Activated naive CD4-positive, alpha-beta T cell (primary cell): Measurements from ENCODE around the gene MRPL4.

ENCODE experiments used
- DNase-seq, 4 experiments: peaks; one replicate each; lab custom pipeline; 2025; lab: John Stamatoyannopoulos, UW

MRPL4 gene

GRCh38 chr19:10288662-10289166 is 36.7 kb downstream of the MRPL4 start:
- DNase-seq, result no peak

- peak in 3 of 4 experiments; percentile 30 to 51 (median 32) for DNase-seq
Measured at GRCh38 chr19:10289167-10289835, 37.3 kb downstream of the MRPL4 start.

GRCh38 chr19:10289836-10290356 is 37.9 kb downstream of the MRPL4 start, which contains the start of gene ICAM5:
Gene ICAM5 (plus strand): TSS chr19:10289952. CDS start chr19:10290044, 92 bp downstream.
- peak in 1 of 4 experiments; percentile 13 for DNase-seq

- DNase-seq, result no peak
Measured at GRCh38 chr19:10290357-10290875, 38.4 kb downstream of the MRPL4 start.

- DNase-seq, result peak in 2 of 4 experiments; percentile 12 to 28
Measured at GRCh38 chr19:10290876-10291553, 39.0 kb downstream of the MRPL4 start.

- DNase-seq, result no peak
Measured at GRCh38 chr19:10291554-10292205, 39.7 kb downstream of the MRPL4 start.

GRCh38 chr19:10292206-10292788 is 40.3 kb downstream of the MRPL4 start:
- DNase-seq, result peak; percentile 23 to 55 (median 36)

- no peak for DNase-seq
Measured at GRCh38 chr19:10292789-10293636, 41.0 kb downstream of the MRPL4 start.

- DNase-seq, result no peak
Measured at GRCh38 chr19:10293637-10294367, 41.8 kb downstream of the MRPL4 start.

- DNase-seq, result no peak
Measured at GRCh38 chr19:10294368-10294697, 42.3 kb downstream of the MRPL4 start.

- peak in 2 of 4 experiments; percentile 43 to 58 for DNase-seq
Measured at GRCh38 chr19:10295305-10295846, 43.4 kb downstream of the MRPL4 start.

- DNase-seq, result no peak
Measured at GRCh38 chr19:10295847-10296591, 44.0 kb downstream of the MRPL4 start.

GRCh38 chr19:10299545-10300458 is 47.8 kb downstream of the MRPL4 start:
- no peak for DNase-seq

- no peak for DNase-seq
Measured at GRCh38 chr19:10305139-10305806, 53.3 kb downstream of the MRPL4 start.

- no peak for DNase-seq
Measured at GRCh38 chr19:10306327-10306726, 54.3 kb downstream of the MRPL4 start.

- DNase-seq, result no peak
Measured at GRCh38 chr19:10309423-10309822, 57.4 kb downstream of the MRPL4 start, which contains the start of gene ZGLP1. Gene ZGLP1 (minus strand): TSS chr19:10309815.
